Stimulated activated naive B cell treated with anti-CD40 and anti-IgM and Interleukin-4, amounts not matched to agents 10 μg/mL and 1 μg/mL and 100 μg/mL, for 72 hours (primary cell): ENCODE data around the gene C1orf105.
"Not testable (repeated sequence)": the region's sequence is repeated elsewhere in the genome, so short reads cannot be mapped to it uniquely, and the experiment has no call there.

Experiments
- ATAC-seq, 2 donors: fragments of 150-1000 bp; cut with Tn5 transposase; replicated peaks; 2 replicates each; pipeline ENCODE4 v1.10.0; 2021; ENCODE audit warnings: moderate library complexity in 1 of 2
- DNase-seq: peaks from one replicate; pipeline ENCODE4 v3.0.0; 2021
- H3K27ac Mint-ChIP-seq: one replicate; pipeline ENCODE4 v1.8.0; 2022; ENCODE audit warnings: mild to moderate bottlenecking, mixed read lengths
- H3K27me3 Mint-ChIP-seq, 2 donors: one replicate each; pipeline ENCODE4 v1.8.0; 2022; ENCODE audit warnings: mixed read lengths in 2 of 2
- H3K36me3 Mint-ChIP-seq, 2 donors: one replicate each; pipeline ENCODE4 v1.8.0; 2022; ENCODE audit warnings: mixed read lengths in 2 of 2, mild to moderate bottlenecking in 1 of 2
- H3K4me1 Mint-ChIP-seq, 2 donors: one replicate each; pipeline ENCODE4 v1.8.0; 2022; ENCODE audit warnings: mixed read lengths in 2 of 2, mild to moderate bottlenecking in 1 of 2
- H3K4me3 Mint-ChIP-seq, 2 donors: one replicate each; pipeline ENCODE4 v1.8.0; 2022; ENCODE audit warnings: mild to moderate bottlenecking in 2 of 2, mixed read lengths in 2 of 2, moderate library complexity in 1 of 2
- H3K9me3 Mint-ChIP-seq, 2 donors: one replicate each; pipeline ENCODE4 v1.8.0; 2022; ENCODE audit warnings: mixed read lengths in 2 of 2, mild to moderate bottlenecking in 1 of 2

C1orf105 gene

GRCh38 chr1:172420385-172420784 lies at the start of gene C1orf105:
C1orf105 (plus strand) TSS chr1:172420685; CDS start chr1:172420886, 201 bp downstream.
- Mint-ChIP-seq H3K4me3 (no peak within 1 kb of the TSS), H3K4me1 (no peaks in the 10 kb centered on the region), H3K27ac (no peak within 1 kb of the TSS), H3K36me3 (no peaks in the 10 kb centered on the region), H3K9me3 (no peaks in the 10 kb centered on the region), H3K27me3 (no peaks in the 10 kb centered on the region)
- ATAC-seq (no peak), DNase-seq (no peak)

DNA sequence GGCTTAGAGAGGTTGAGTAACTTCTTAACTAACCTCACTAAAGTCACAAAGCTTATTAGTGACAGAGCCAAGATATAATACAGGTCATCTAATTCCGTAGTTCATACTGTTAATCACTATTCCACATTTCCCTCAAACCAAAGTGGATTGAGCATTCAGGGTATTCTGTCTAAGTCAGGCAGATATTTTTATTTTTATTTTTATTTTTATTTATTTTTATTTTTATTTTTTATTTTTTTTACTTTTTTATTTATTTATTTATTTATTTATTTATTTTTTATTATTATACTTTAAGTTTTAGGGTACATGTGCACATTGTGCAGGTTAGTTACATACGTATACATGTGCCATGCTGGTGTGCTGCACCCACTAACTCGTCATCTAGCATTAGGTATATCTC lies 48.8 kb upstream of the C1orf105 start:
- H3K4me1 Mint-ChIP-seq, DNase-seq, ATAC-seq, H3K27me3 Mint-ChIP-seq, H3K4me3 Mint-ChIP-seq, H3K27ac Mint-ChIP-seq: not testable (repeated sequence)
- Mint-ChIP-seq H3K9me3 (peaks cover 10 to 13% of the 10 kb centered on the region in 2 donors), H3K36me3 (peaks cover 10 to 12% of the 10 kb centered on the region in 2 donors)

- Mint-ChIP-seq H3K36me3 (peaks cover 0 to 3% of the 10 kb centered on the region in 2 donors), H3K4me1 (peaks cover 3 to 5% of the 10 kb centered on the region in 2 donors), H3K4me3 (no peak overlapping the region), H3K27me3 (no peaks in the 10 kb centered on the region), H3K27ac (no peak overlapping the region), H3K9me3 (no peaks in the 10 kb centered on the region)
- ATAC-seq (no peak), DNase-seq (no peak)
These were observed 46.6 kb upstream of the C1orf105 start for GRCh38 chr1:172373864-172374263.

- peak overlapping the region; percentile 37 for H3K27ac Mint-ChIP-seq
- no peak for ATAC-seq
- DNase-seq: no peak
- no peaks in the 10 kb centered on the region for H3K9me3 Mint-ChIP-seq
- H3K27me3 Mint-ChIP-seq: no peaks in the 10 kb centered on the region
- no peak overlapping the region for H3K4me3 Mint-ChIP-seq
- peaks cover 5 to 6% of the 10 kb centered on the region in 2 donors for H3K4me1 Mint-ChIP-seq
- no peaks in the 10 kb centered on the region for H3K36me3 Mint-ChIP-seq
These were observed 45.3 kb upstream of the C1orf105 start for GRCh38 chr1:172375211-172375631.

- Mint-ChIP-seq H3K4me1 (peaks cover 9 to 17% of the 10 kb centered on the region in 2 donors), H3K9me3 (no peaks in the 10 kb centered on the region), H3K4me3 (peak overlapping the region in 1 of 2 donors; percentile 30), H3K36me3 (no peaks in the 10 kb centered on the region), H3K27ac (no peak overlapping the region), H3K27me3 (no peaks in the 10 kb centered on the region)
- ATAC-seq: peak; percentile 24 to 29
- DNase-seq: no peak
These were observed 44.1 kb upstream of the C1orf105 start for GRCh38 chr1:172376431-172376830.

DNA sequence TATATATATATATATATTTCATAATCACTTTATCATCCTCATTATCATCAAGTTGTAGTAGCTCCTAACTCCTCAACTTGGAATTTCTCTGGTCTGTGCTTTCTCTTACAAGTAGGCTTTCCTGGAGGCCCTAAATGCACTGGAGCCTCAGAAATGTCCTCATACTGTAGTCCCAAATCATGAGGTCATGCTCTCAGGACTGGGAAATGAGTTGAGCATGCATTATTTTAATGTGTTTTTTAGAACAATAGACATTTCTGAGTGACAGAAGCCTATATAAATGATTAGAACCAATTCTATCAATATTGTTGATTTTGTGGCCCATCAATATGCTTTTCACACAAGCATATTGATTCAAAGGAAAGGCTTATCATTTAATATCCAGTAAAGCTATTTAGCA lies 42.9 kb upstream of the C1orf105 start:
- Mint-ChIP-seq H3K36me3 (no peaks in the 10 kb centered on the region), H3K4me3 (no peak overlapping the region), H3K27ac (no peak overlapping the region), H3K9me3 (no peaks in the 10 kb centered on the region), H3K27me3 (no peaks in the 10 kb centered on the region), H3K4me1 (peaks cover 9 to 20% of the 10 kb centered on the region in 2 donors)
- no peak for ATAC-seq
- no peak for DNase-seq

DNA sequence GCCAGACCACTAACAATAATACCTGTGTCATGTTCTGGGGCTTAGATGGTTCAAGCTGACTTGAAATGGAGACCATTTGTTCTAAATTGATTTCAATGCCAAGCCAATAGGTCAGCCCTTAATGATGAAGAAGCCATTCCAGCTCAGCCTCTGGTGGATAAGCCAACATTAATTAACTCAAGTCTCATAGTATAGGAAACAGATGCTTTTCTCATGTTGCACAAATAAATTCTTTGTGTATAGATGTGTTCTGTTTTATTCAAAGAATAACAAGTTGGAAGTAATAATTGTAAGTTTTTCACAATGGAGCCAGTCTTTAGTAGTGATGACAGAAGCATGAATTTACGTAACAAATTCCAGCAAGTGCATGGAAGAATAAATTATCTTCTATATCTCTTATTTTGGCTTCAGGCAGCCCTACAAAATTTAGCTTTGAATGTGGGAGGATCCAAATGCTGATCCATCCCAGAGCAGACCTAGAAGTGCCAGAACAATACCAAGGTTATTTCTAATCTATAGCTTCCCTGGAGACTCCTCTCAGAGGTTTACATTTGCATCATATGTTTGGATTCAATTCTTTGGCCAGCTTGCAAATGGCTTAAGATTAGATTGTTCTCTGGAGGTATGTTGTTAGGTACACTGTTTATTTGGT lies 42.2 kb upstream of the C1orf105 start:
- Mint-ChIP-seq H3K27ac (no peak overlapping the region), H3K27me3 (no peaks in the 10 kb centered on the region), H3K4me1 (peaks cover 9 to 24% of the 10 kb centered on the region in 2 donors), H3K36me3 (no peaks in the 10 kb centered on the region), H3K9me3 (no peaks in the 10 kb centered on the region), H3K4me3 (no peak overlapping the region)
- ATAC-seq (no peak), DNase-seq (no peak)

- Mint-ChIP-seq H3K9me3 (no peaks in the 10 kb centered on the region), H3K36me3 (no peaks in the 10 kb centered on the region), H3K27me3 (no peaks in the 10 kb centered on the region), H3K4me3 (peak overlapping the region; percentile 26 to 71), H3K27ac (peak overlapping the region; percentile 93), H3K4me1 (peaks cover 11 to 29% of the 10 kb centered on the region in 2 donors)
- DNase-seq (no peak), ATAC-seq (peak; percentile 98 to 99)
These were observed 39.8 kb upstream of the C1orf105 start for GRCh38 chr1:172380441-172381244.

GRCh38 chr1:172381946-172382345 lies 38.5 kb upstream of the C1orf105 start:
- ATAC-seq (no peak), DNase-seq (no peak)
- Mint-ChIP-seq H3K36me3 (no peaks in the 10 kb centered on the region), H3K4me1 (peaks cover 10 to 24% of the 10 kb centered on the region in 2 donors), H3K27ac (no peak overlapping the region), H3K27me3 (no peaks in the 10 kb centered on the region), H3K9me3 (no peaks in the 10 kb centered on the region), H3K4me3 (no peak overlapping the region)

DNA sequence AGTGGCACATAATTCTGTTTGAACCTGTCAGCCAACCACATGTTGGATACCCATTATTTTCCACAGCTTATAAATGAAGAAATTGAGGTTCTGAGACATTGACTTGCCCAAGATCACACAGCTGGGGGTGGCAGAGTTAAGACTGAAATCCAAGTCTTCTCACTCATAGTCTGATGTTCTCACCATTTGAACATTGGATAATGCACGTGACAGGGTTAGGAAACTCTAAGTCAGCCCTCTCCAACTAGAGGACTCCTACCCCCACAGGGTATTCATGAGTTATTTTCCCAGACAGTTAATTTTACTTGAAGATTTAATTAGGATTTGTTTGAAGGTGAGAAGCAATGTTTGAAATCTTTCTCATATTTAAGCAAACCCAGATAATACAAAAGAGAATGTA lies 38.1 kb upstream of the C1orf105 start:
- DNase-seq (no peak), ATAC-seq (no peak)
- no peak overlapping the region for H3K27ac Mint-ChIP-seq

DNA sequence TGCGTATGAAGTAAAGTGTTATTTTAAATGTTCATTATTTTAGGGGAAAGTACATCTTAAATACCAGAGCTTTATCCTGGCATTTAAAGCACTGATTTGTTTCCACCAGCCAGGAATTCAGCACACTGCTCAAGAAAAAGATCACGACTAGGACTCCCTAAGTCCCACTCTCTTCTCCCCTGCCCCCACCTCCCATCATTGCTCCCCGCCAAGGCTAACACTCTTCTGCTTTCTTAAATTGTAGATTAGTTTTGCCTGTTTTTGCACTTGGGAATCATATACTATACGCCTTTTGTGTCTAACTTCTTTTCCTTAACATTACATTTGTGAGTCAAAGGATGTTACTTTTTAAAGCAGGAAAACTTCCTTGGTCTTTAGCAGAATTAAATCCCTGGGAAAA lies 37.5 kb upstream of the C1orf105 start:
- H3K36me3 Mint-ChIP-seq: no peaks in the 10 kb centered on the region
- no peak overlapping the region for H3K27ac Mint-ChIP-seq
- ATAC-seq (no peak), DNase-seq (no peak)
- no peak overlapping the region for H3K4me3 Mint-ChIP-seq
- peaks cover 9 to 24% of the 10 kb centered on the region in 2 donors for H3K4me1 Mint-ChIP-seq
- H3K27me3 Mint-ChIP-seq: no peaks in the 10 kb centered on the region
- no peaks in the 10 kb centered on the region for H3K9me3 Mint-ChIP-seq

More for the DNA sequence above, 38.1 kb upstream of the C1orf105 start:
- no peaks in the 10 kb centered on the region for H3K36me3 Mint-ChIP-seq
- H3K4me1 Mint-ChIP-seq: peaks cover 10 to 24% of the 10 kb centered on the region in 2 donors
- H3K27me3 Mint-ChIP-seq: no peaks in the 10 kb centered on the region
- no peaks in the 10 kb centered on the region for H3K9me3 Mint-ChIP-seq
- no peak overlapping the region for H3K4me3 Mint-ChIP-seq

DNA sequence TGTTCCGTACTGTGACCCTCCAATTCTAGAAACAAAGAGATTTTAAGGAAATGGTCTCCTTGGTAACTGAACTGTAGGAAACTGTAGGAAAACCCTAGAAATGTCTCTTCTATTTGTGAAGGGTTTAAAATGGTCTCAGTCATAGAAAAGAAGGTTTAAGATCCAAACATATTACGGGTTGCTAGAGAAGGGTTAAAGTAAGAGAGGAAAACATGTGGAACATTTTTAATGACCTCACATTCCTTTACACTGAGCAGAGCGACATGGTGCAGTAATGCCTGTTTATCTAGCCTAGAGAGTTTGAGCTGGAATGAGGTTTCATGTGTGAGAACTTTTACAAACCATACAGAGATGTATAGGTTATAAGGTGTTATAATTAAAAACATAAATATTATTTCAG lies 36.9 kb upstream of the C1orf105 start:
- DNase-seq (no peak), ATAC-seq (no peak)
- no peak overlapping the region for H3K27ac Mint-ChIP-seq

DNA sequence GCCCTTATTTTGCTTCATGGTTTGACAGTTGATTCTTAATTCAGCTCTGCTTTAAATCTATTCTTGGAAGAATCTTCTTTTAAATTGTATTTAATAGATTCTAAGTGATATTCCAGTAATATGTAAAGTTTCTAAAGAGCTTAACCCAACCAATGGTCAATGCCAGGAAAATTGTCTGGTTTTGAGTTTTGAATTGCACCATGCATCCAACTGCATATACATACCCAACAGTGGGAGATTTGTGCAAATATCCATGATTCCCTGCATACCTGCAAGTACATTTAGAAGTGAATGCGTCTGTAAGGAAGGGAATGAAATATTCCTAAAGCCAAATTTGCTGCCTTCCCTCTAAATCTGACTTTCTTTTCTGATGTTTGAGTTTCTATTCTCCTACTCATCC lies 35.8 kb upstream of the C1orf105 start:
- H3K4me3 Mint-ChIP-seq: no peak overlapping the region

More for the DNA sequence above, 36.9 kb upstream of the C1orf105 start:
- Mint-ChIP-seq H3K27me3 (no peaks in the 10 kb centered on the region), H3K36me3 (no peaks in the 10 kb centered on the region), H3K4me3 (no peak overlapping the region), H3K9me3 (peaks cover 0 to under 1% of the 10 kb centered on the region in 2 donors), H3K4me1 (peaks cover 9 to 28% of the 10 kb centered on the region in 2 donors)

GRCh38 chr1:172386046-172386445 lies 34.4 kb upstream of the C1orf105 start:
- no peaks in the 10 kb centered on the region for H3K36me3 Mint-ChIP-seq
- H3K4me3 Mint-ChIP-seq: no peak overlapping the region
- ATAC-seq (no peak), DNase-seq (no peak)
- H3K9me3 Mint-ChIP-seq: peaks cover 0 to 1% of the 10 kb centered on the region in 2 donors
- H3K4me1 Mint-ChIP-seq: peaks cover 16 to 37% of the 10 kb centered on the region in 2 donors
- H3K27me3 Mint-ChIP-seq: no peaks in the 10 kb centered on the region
- no peak overlapping the region for H3K27ac Mint-ChIP-seq

More for the DNA sequence above, 35.8 kb upstream of the C1orf105 start:
- no peak for ATAC-seq
- Mint-ChIP-seq H3K36me3 (no peaks in the 10 kb centered on the region), H3K27ac (no peak overlapping the region), H3K27me3 (no peaks in the 10 kb centered on the region), H3K9me3 (peaks cover 0 to 1% of the 10 kb centered on the region in 2 donors), H3K4me1 (peaks cover 8 to 32% of the 10 kb centered on the region in 2 donors)
- DNase-seq: no peak

DNA sequence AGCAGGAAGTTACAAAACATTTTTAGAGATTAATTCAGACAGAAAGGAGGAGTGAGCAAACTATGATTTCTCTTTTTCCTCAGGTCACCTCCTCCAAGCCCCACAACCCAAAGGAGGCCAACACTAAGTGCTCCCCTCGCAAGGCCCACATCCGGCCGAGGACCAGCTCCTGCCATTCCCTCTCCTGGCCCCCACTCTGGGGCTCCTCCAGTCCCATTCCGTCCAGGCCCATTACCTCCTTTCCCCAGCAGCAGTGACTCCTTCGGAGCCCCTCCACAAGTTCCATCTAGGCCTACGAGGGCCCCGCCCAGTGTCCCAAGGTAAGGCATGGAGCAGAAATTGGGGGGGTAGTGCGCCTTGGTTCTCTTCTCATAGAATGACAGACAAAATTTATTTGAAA lies 32.0 kb upstream of the C1orf105 start:
- no peaks in the 10 kb centered on the region for H3K27me3 Mint-ChIP-seq
- DNase-seq (no peak), ATAC-seq (no peak)
- peak overlapping the region; percentile 62 for H3K27ac Mint-ChIP-seq
- no peak overlapping the region for H3K4me3 Mint-ChIP-seq
- peaks cover 0 to 3% of the 10 kb centered on the region in 2 donors for H3K9me3 Mint-ChIP-seq
- H3K36me3 Mint-ChIP-seq: no peaks in the 10 kb centered on the region
- H3K4me1 Mint-ChIP-seq: peaks cover 23 to 47% of the 10 kb centered on the region in 2 donors
